K562 (cell line): ENCODE measurements around the gene ARL6IP6. TPM values are rescaled to one million over a fixed set of nuclear protein-coding genes. Genes with fewer than 3 reads are reported as not detected.

ENCODE experiments used
- CREM ChIP-seq: IDR thresholded peaks from 2 replicates; pipeline ENCODE4 v1.6.1; 2014; ENCODE audit warnings: antibody characterized with exemption, low read depth
- FOS ChIP-seq: IDR thresholded peaks from 3 replicates; pipeline ENCODE4 v1.6.1; 2011; ENCODE audit not compliant: insufficient read length; ENCODE audit errors: extremely low read depth
- GTF2A2 ChIP-seq: IDR thresholded peaks from 2 replicates; pipeline ENCODE4 v1.6.1; 2016; ENCODE audit warnings: mild to moderate bottlenecking, missing genetic modification characterization, missing compliant biosample characterization
- HDAC1 ChIP-seq, 2 experiments: fragments of 450-650 bp; IDR thresholded peaks; 2 replicates each; pipeline ENCODE4 v1.6.1; 2016 to 2017; ENCODE audit warnings: inconsistent platforms in 1 of 2, mild to moderate bottlenecking in 1 of 2, moderate library complexity in 1 of 2
- HNRNPL ChIP-seq: fragments of 200-400 bp; formaldehyde crosslinking; IDR thresholded peaks from 2 replicates; pipeline ENCODE4 v1.6.1; 2017; ENCODE audit warnings: low read depth, mild to moderate bottlenecking, low read length
- SMARCA4 ChIP-seq: fragments of 450-650 bp; IDR thresholded peaks from 2 replicates; pipeline ENCODE4 v1.6.1; 2016
- TAF1 ChIP-seq: IDR thresholded peaks from 2 replicates; pipeline ENCODE4 v1.6.1; 2011; ENCODE audit warnings: mild to moderate bottlenecking, low read length, moderate library complexity; ENCODE audit not compliant: insufficient read depth, control insufficient read depth, severe bottlenecking; ENCODE audit errors: extremely low read depth
- TBP ChIP-seq: optimal IDR thresholded peaks from 2 replicates; pipeline ENCODE3; 2011; ENCODE audit warnings: low read depth, low read length, improper control_type of control experiment
- ZNF12 ChIP-seq: sonication (generic); formaldehyde crosslinking; IDR thresholded peaks from 2 replicates; pipeline ENCODE4 v1.4.0; 2020; ENCODE audit warnings: mild to moderate bottlenecking, missing genetic modification reagents
- ZNF140 ChIP-seq: fragments of 250-450 bp; sonication (Bioruptor Pico); IDR thresholded peaks from 2 replicates; pipeline ENCODE4 v1.8.0; 2021; ENCODE audit warnings: moderate library complexity, mild to moderate bottlenecking, inconsistent platforms
- polyA plus RNA-seq, 8 experiments: library from polyadenylated mRNA; depleted of rRNA in 4 of 8; stranded (reverse) in 5 of 8; unstranded in 3 of 8; fragments of >200 nt; fragmentation: Nextera tagmentation in 2 of 8; fragmentation: Illumina TruSeq in 1 of 8; extraction: Ambion mirVana in 2 of 8; extraction: Trizol in 1 of 8; gene quantifications; 2 replicates each; pipeline versions ENCODE4 v1.2.1 to v1.2.3, GENCODE V29; 2011 to 2014; ENCODE audit warnings: inconsistent platforms in 1 of 8, missing spikeins in 1 of 8
- total RNA-seq, 7 experiments: library from RNA; depleted of rRNA in 6 of 7; stranded (reverse); fragments of >200 nt in 6 of 7; fragmentation: Illumina TruSeq in 2 of 7; extraction: Trizol in 2 of 7; gene quantifications; 2 replicates each; pipeline versions ENCODE4 v1.2.1 to v1.2.3, GENCODE V29; 2011 to 2021; ENCODE audit warnings: low replicate concordance in 1 of 7
- TF ChIP-seq, protein P1 (sequence below): IDR thresholded peaks from 2 replicates; pipeline ENCODE4 v1.6.1; 2014; ENCODE audit warnings: antibody characterized with exemption
- TF ChIP-seq, protein P2 (sequence below): fragments of 450-650 bp; IDR thresholded peaks from 2 replicates; pipeline ENCODE4 v1.6.1; 2016; ENCODE audit warnings: antibody characterized with exemption
- TF ChIP-seq, protein P3 (sequence below): fragments of 450-650 bp; IDR thresholded peaks from 2 replicates; pipeline ENCODE4 v1.7.0; 2016; ENCODE audit warnings: borderline replicate concordance
- TF ChIP-seq, protein P4 (sequence below): fragments of 450-650 bp; IDR thresholded peaks from 2 replicates; pipeline ENCODE4 v1.6.1; 2016; ENCODE audit warnings: borderline replicate concordance
- TF ChIP-seq, protein P5 (sequence below), 2 experiments: fragments of 450-650 bp in 1 of 2; sonication (generic) in 1 of 2; formaldehyde crosslinking in 1 of 2; IDR thresholded peaks in 1 of 2; conservative IDR thresholded peaks in 1 of 2; 2 replicates each; pipeline versions ENCODE4 v1.6.1 to v1.8.1; 2016 to 2023; ENCODE audit warnings: mild to moderate bottlenecking in 2 of 2, moderate library complexity in 2 of 2, inconsistent platforms in 1 of 2, missing genetic modification reagents in 1 of 2
- TF ChIP-seq, protein P6 (sequence below): sonication (generic); formaldehyde crosslinking; IDR thresholded peaks from 2 replicates; pipeline ENCODE4 v1.8.0; 2022; ENCODE audit warnings: missing genetic modification reagents, mild to moderate bottlenecking, borderline replicate concordance

Gene ARL6IP6
- total and polyA plus RNA-seq, 9 of the 15 experiments (the other 6 are each of a cell fraction or from before 2014, with no cell fraction given) = 19.2 to 98.5 (median 36.2) TPM

DNA sequence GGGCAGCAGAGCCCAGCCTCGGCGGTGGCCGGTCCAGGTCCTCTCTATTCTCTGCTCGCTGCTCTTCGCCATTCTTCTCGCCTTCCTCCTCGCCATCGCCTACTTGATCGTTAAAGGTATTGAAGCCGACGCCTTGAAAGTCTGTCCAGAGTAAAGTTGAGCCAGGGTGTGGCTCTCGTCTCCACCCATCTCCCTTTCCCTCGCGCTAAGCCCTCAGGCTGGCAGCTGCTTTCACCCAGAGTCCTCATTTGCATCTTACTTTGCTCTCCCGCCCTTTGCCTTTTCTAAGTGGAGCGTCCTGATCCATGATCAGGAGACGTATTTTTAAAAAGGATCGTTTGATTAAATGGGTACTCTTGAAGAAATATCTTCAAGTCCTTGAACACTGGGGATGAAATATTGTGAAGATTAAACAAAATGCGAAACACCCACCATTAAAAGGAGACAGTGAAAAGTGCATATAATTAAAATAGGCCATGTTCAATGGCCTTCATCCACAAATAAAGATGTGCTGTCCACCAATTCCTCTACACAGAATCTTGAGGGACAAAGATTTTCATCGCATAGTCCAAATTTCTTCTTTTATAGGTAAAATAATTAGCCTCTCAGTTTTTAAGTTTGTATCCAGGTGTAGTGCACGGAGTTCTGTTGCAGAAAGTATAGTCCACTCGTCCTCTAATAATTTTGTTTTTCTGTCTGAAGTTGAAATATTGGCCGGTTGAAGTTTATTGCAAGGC lies 657 bp downstream of the ARL6IP6 start (continued):
- TF ChIP-seq, protein P1, sequence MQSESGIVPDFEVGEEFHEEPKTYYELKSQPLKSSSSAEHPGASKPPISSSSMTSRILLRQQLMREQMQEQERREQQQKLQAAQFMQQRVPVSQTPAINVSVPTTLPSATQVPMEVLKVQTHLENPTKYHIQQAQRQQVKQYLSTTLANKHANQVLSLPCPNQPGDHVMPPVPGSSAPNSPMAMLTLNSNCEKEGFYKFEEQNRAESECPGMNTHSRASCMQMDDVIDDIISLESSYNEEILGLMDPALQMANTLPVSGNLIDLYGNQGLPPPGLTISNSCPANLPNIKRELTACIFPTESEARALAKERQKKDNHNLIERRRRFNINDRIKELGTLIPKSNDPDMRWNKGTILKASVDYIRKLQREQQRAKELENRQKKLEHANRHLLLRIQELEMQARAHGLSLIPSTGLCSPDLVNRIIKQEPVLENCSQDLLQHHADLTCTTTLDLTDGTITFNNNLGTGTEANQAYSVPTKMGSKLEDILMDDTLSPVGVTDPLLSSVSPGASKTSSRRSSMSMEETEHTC = no peak
- TF ChIP-seq CREM = no peak
- no peak; the same call in 1 of the 2 replicates for TF ChIP-seq HNRNPL
- TF ChIP-seq, protein P2, sequence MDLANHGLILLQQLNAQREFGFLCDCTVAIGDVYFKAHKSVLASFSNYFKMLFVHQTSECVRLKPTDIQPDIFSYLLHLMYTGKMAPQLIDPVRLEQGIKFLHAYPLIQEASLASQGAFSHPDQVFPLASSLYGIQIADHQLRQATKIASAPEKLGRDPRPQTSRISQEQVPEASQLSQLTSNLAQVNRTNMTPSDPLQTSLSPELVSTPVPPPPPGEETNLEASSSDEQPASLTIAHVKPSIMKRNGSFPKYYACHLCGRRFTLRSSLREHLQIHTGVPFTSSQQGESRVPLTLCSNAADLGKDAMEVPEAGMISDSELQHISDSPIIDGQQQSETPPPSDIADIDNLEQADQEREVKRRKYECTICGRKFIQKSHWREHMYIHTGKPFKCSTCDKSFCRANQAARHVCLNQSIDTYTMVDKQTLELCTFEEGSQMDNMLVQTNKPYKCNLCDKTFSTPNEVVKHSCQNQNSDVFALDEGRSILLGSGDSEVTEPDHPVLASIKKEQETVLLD = peak; percentile 50; the same call in 1 of the 2 replicates
- TF ChIP-seq HDAC1 (IDR thresholded peaks at IDR 0.05) = 0 out of 4 replicates have a peak, but pooled peaks of 1 of the 2 experiments have one; percentile 29
- peak; percentile 95 for TF ChIP-seq TBP
- TF ChIP-seq, protein P3, sequence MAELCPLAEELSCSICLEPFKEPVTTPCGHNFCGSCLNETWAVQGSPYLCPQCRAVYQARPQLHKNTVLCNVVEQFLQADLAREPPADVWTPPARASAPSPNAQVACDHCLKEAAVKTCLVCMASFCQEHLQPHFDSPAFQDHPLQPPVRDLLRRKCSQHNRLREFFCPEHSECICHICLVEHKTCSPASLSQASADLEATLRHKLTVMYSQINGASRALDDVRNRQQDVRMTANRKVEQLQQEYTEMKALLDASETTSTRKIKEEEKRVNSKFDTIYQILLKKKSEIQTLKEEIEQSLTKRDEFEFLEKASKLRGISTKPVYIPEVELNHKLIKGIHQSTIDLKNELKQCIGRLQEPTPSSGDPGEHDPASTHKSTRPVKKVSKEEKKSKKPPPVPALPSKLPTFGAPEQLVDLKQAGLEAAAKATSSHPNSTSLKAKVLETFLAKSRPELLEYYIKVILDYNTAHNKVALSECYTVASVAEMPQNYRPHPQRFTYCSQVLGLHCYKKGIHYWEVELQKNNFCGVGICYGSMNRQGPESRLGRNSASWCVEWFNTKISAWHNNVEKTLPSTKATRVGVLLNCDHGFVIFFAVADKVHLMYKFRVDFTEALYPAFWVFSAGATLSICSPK = no peak
- TF ChIP-seq ZNF140 (CRISPR knock-in tag) = no peak
- TF ChIP-seq, protein P4, sequence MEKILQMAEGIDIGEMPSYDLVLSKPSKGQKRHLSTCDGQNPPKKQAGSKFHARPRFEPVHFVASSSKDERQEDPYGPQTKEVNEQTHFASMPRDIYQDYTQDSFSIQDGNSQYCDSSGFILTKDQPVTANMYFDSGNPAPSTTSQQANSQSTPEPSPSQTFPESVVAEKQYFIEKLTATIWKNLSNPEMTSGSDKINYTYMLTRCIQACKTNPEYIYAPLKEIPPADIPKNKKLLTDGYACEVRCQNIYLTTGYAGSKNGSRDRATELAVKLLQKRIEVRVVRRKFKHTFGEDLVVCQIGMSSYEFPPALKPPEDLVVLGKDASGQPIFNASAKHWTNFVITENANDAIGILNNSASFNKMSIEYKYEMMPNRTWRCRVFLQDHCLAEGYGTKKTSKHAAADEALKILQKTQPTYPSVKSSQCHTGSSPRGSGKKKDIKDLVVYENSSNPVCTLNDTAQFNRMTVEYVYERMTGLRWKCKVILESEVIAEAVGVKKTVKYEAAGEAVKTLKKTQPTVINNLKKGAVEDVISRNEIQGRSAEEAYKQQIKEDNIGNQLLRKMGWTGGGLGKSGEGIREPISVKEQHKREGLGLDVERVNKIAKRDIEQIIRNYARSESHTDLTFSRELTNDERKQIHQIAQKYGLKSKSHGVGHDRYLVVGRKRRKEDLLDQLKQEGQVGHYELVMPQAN = peak; percentile 73; the same call in 1 of the 2 replicates
- TF ChIP-seq, protein P5, sequence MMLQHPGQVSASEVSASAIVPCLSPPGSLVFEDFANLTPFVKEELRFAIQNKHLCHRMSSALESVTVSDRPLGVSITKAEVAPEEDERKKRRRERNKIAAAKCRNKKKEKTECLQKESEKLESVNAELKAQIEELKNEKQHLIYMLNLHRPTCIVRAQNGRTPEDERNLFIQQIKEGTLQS (IDR thresholded peaks at IDR 0.05) = no peak
- TF ChIP-seq, protein P5 (CRISPR knock-in tag; conservative IDR thresholded peaks at IDR 0.05) = 0 out of 2 replicates have a peak, but pooled peaks have one; percentile 0
- TF ChIP-seq, protein P6, sequence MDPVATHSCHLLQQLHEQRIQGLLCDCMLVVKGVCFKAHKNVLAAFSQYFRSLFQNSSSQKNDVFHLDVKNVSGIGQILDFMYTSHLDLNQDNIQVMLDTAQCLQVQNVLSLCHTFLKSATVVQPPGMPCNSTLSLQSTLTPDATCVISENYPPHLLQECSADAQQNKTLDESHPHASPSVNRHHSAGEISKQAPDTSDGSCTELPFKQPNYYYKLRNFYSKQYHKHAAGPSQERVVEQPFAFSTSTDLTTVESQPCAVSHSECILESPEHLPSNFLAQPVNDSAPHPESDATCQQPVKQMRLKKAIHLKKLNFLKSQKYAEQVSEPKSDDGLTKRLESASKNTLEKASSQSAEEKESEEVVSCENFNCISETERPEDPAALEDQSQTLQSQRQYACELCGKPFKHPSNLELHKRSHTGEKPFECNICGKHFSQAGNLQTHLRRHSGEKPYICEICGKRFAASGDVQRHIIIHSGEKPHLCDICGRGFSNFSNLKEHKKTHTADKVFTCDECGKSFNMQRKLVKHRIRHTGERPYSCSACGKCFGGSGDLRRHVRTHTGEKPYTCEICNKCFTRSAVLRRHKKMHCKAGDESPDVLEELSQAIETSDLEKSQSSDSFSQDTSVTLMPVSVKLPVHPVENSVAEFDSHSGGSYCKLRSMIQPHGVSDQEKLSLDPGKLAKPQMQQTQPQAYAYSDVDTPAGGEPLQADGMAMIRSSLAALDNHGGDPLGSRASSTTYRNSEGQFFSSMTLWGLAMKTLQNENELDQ = no peak
- TF ChIP-seq SMARCA4 = peak; percentile 76
- TF ChIP-seq ZNF12 (CRISPR knock-in tag) = 0 out of 2 replicates have a peak, but pooled peaks have one; percentile 43
- TF ChIP-seq TAF1 = no peak
- no peak for TF ChIP-seq FOS
- no peak for TF ChIP-seq GTF2A2
